ENCODE data around the gene SLC6A20. TPM values are rescaled to one million over a fixed set of nuclear protein-coding genes. Genes with fewer than 3 reads are reported as not detected.

Gene SLC6A20
- polyA plus RNA-seq, result 0.34 to 0.66 TPM (median 0.37 TPM) in 3 replicates
- 0.44 TPM for polyA plus RNA-seq (2011; ENCODE audit: low read depth)
- polyA plus RNA-seq (2011; cell fraction: cytosol; rRNA removed), result 0.12 TPM in 2 replicates
- polyA plus RNA-seq (2011; cell fraction: nucleus; rRNA removed), result 0.53 and 0.64 TPM in 2 replicates
- 0.21 and 1.3 TPM in 2 replicates for polyA plus RNA-seq (2012; ENCODE audit: low replicate concordance)
- 0.16 to 3.6 TPM (median 0.82 TPM) in 3 replicates for polyA minus RNA-seq
- polyA minus RNA-seq (2011; cell fraction: cytosol; rRNA and poly(A)+ RNA removed), result not detected
- polyA minus RNA-seq (2011; cell fraction: nucleus; rRNA and poly(A)+ RNA removed), result 1.4 and 1.6 TPM in 2 replicates

GRCh38 chr3:45795882-45796765, at the start of gene SLC6A20:
Gene SLC6A20 (minus strand): TSS chr3:45796536. CDS start chr3:45796419, 117 bp downstream.
- no peaks in the 10 kb centered on the region for H3K9me1 ChIP-seq (ENCODE audit: control insufficient read depth, extremely low read depth, insufficient read depth, low read length)
- DNase-seq (ENCODE audit: low read depth, low spot score) (no peak), FAIRE-seq (no peak)
- H4K20me1 ChIP-seq (ENCODE audit: control insufficient read depth, extremely low read depth, insufficient read depth, low read length), result no peaks in the 10 kb centered on the region
- no peaks in the 10 kb centered on the region for H3K36me3 ChIP-seq (ENCODE audit: control insufficient read depth in 2 of 2, extremely low read depth in 1 of 2, insufficient read depth in 2 of 2, low read length in 2 of 2)
- peak within 1 kb of the TSS; percentile 79 for H2AFZ ChIP-seq (ENCODE audit: control insufficient read depth, low read length)
- H3K79me2 ChIP-seq (ENCODE audit: control insufficient read depth, insufficient read depth, low read length), result no peaks in the 10 kb centered on the region
- H3K9ac ChIP-seq (ENCODE audit: control insufficient read depth, extremely low read depth, insufficient read depth, low read length), result peak within 1 kb of the TSS; percentile 66
- H3K4me1 ChIP-seq (ENCODE audit: control insufficient read depth, extremely low read depth, insufficient read depth, low read length), result peaks cover 3% of the 10 kb centered on the region
- peak within 1 kb of the TSS; percentile 44 to 58 (median 51) for H3K4me3 ChIP-seq (ENCODE audit: control insufficient read depth in 2 of 3, extremely low read depth in 1 of 3, insufficient read depth in 2 of 3, low read depth in 1 of 3, low read length in 3 of 3)
- no peak within 1 kb of the TSS for H3K27ac ChIP-seq (ENCODE audit: control insufficient read depth, insufficient read depth, low read length)
- dilution Hi-C loops (cut with MboI; ENCODE audit: extremely low pct_ligation_motif_present, low sequenced_read_pairs), result no loop called here
- peak within 1 kb of the TSS; percentile 85 for H3K4me2 ChIP-seq (ENCODE audit: control insufficient read depth, extremely low read depth, insufficient read depth, low read depth, low read length)
- no peak for TF ChIP-seq EZH2 (IDR thresholded peaks at IDR 0.05; ENCODE audit: low read length)
- TF ChIP-seq, protein P1, sequence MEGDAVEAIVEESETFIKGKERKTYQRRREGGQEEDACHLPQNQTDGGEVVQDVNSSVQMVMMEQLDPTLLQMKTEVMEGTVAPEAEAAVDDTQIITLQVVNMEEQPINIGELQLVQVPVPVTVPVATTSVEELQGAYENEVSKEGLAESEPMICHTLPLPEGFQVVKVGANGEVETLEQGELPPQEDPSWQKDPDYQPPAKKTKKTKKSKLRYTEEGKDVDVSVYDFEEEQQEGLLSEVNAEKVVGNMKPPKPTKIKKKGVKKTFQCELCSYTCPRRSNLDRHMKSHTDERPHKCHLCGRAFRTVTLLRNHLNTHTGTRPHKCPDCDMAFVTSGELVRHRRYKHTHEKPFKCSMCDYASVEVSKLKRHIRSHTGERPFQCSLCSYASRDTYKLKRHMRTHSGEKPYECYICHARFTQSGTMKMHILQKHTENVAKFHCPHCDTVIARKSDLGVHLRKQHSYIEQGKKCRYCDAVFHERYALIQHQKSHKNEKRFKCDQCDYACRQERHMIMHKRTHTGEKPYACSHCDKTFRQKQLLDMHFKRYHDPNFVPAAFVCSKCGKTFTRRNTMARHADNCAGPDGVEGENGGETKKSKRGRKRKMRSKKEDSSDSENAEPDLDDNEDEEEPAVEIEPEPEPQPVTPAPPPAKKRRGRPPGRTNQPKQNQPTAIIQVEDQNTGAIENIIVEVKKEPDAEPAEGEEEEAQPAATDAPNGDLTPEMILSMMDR (optimal IDR thresholded peaks at IDR 0.05 in 1 of 3, IDR thresholded peaks at IDR 0.05 in 1 of 3, conservative IDR thresholded peaks at IDR 0.05 in 1 of 3; ENCODE audit: extremely low read depth in 1 of 3, insufficient read depth in 2 of 3, low read length in 3 of 3), result no peak
- no peaks in the 10 kb centered on the region for H3K9me3 ChIP-seq (ENCODE audit: control insufficient read depth, low read depth, low read length)
- H3K27me3 ChIP-seq (ENCODE audit: control insufficient read depth, extremely low read depth, insufficient read depth, low read length), result peaks cover 19% of the 10 kb centered on the region

DNA sequence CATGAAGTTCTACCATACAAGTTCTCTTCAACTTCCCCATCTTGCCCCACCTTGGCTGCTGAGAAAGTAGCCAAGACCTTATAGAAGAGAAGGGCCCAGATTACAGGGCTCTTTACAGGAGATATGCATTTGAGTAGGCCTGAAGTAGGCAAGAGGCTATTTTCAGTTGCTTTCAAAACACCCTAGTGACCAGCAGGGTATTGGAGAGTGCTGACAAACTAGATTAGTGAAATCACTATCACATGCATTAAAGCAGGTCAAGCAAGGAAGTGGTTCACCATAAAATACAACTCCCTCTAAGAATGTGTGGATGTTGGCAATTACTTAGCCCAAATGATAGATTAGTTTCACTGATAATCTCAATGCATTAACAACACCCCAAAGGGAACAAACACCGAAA, 48.3 kb upstream of the SLC6A20 start:
- H3K4me1 ChIP-seq (ENCODE audit: control insufficient read depth, extremely low read depth, insufficient read depth, low read length), result peaks cover 7% of the 10 kb centered on the region
- H4K20me1 ChIP-seq (ENCODE audit: control insufficient read depth, extremely low read depth, insufficient read depth, low read length), result no peaks in the 10 kb centered on the region
- H3K9me3 ChIP-seq (ENCODE audit: control insufficient read depth, low read depth, low read length), result no peaks in the 10 kb centered on the region
- no peak overlapping the region for H3K9ac ChIP-seq (ENCODE audit: control insufficient read depth, extremely low read depth, insufficient read depth, low read length)
- no peak overlapping the region for H3K4me3 ChIP-seq (ENCODE audit: control insufficient read depth in 2 of 3, extremely low read depth in 1 of 3, insufficient read depth in 2 of 3, low read depth in 1 of 3, low read length in 3 of 3)
- FAIRE-seq (no peak), DNase-seq (ENCODE audit: low read depth, low spot score) (no peak)
- H2AFZ ChIP-seq (ENCODE audit: control insufficient read depth, low read length), result no peak overlapping the region
- no peaks in the 10 kb centered on the region for H3K79me2 ChIP-seq (ENCODE audit: control insufficient read depth, insufficient read depth, low read length)
- no peak overlapping the region for H3K27ac ChIP-seq (ENCODE audit: control insufficient read depth, insufficient read depth, low read length)
- dilution Hi-C loops (cut with MboI; ENCODE audit: extremely low pct_ligation_motif_present, low sequenced_read_pairs), result no loop called here
- TF ChIP-seq, protein P1 (optimal IDR thresholded peaks at IDR 0.05 in 1 of 3, IDR thresholded peaks at IDR 0.05 in 1 of 3, conservative IDR thresholded peaks at IDR 0.05 in 1 of 3; ENCODE audit: extremely low read depth in 1 of 3, insufficient read depth in 2 of 3, low read length in 3 of 3), result no peak
- no peak for TF ChIP-seq EZH2 (IDR thresholded peaks at IDR 0.05; ENCODE audit: low read length)
- no peak overlapping the region for H3K4me2 ChIP-seq (ENCODE audit: control insufficient read depth, extremely low read depth, insufficient read depth, low read depth, low read length)
- H3K27me3 ChIP-seq (ENCODE audit: control insufficient read depth, extremely low read depth, insufficient read depth, low read length), result peaks cover 7% of the 10 kb centered on the region
- H3K9me1 ChIP-seq (ENCODE audit: control insufficient read depth, extremely low read depth, insufficient read depth, low read length), result no peaks in the 10 kb centered on the region
- H3K36me3 ChIP-seq (ENCODE audit: control insufficient read depth in 2 of 2, extremely low read depth in 1 of 2, insufficient read depth in 2 of 2, low read length in 2 of 2), result no peaks in the 10 kb centered on the region

Measured in keratinocyte (primary cell).